Osteoblast (primary cell): ENCODE data around the gene VDAC1. TPM values are rescaled to one million over a fixed set of nuclear protein-coding genes. Genes with fewer than 3 reads are reported as not detected.

Experiments used
- DNase-seq: peaks from one replicate; pipeline ENCODE4 v3.0.0; 2011; ENCODE audit warnings: low spot score, mixed read lengths; ENCODE audit not compliant: insufficient read length; ENCODE audit errors: missing footprints
- H2AFZ ChIP-seq: 2 replicates; pipeline ENCODE4 v1.6.0; 2011; ENCODE audit warnings: mild to moderate bottlenecking, low read length
- H3K27ac ChIP-seq: 2 replicates; pipeline ENCODE4 v1.5.1; 2011; ENCODE audit warnings: mild to moderate bottlenecking, low read depth, low read length, moderate library complexity
- H3K27me3 ChIP-seq: 2 replicates; pipeline ENCODE4 v1.6.0; 2012; ENCODE audit warnings: mild to moderate bottlenecking, control low read depth, inconsistent platforms, low read length, moderate library complexity; ENCODE audit not compliant: insufficient read depth
- H3K36me3 ChIP-seq: 2 replicates; pipeline ENCODE4 v1.5.1; 2011; ENCODE audit warnings: mild to moderate bottlenecking, low read length, control low read depth, moderate library complexity; ENCODE audit not compliant: insufficient read depth
- H3K4me1 ChIP-seq: 2 replicates; pipeline ENCODE4 v1.5.1; 2011; ENCODE audit warnings: mild to moderate bottlenecking, low read length, control low read depth, moderate library complexity; ENCODE audit not compliant: insufficient read depth
- H3K4me2 ChIP-seq: 2 replicates; pipeline ENCODE4 v1.6.0; 2011; ENCODE audit warnings: mild to moderate bottlenecking, low read length; ENCODE audit not compliant: insufficient read depth
- H3K4me3 ChIP-seq: fragments of 200-600 bp; sonication (generic); 3 replicates; pipeline ENCODE4 v1.5.1; 2012; ENCODE audit warnings: mild to moderate bottlenecking, low read length, inconsistent platforms; ENCODE audit not compliant: insufficient read depth
- H3K79me2 ChIP-seq: 2 replicates; pipeline ENCODE4 v1.6.0; 2012; ENCODE audit warnings: mild to moderate bottlenecking, low read length, control low read depth, inconsistent platforms; ENCODE audit not compliant: insufficient read depth
- H3K9me3 ChIP-seq: 2 replicates; pipeline ENCODE4 v1.5.1; 2011; ENCODE audit warnings: low read depth, low read length, control low read depth
- H4K20me1 ChIP-seq: 2 replicates; pipeline ENCODE4 v1.6.0; 2012; ENCODE audit warnings: mild to moderate bottlenecking, low read length, control low read depth; ENCODE audit not compliant: insufficient read depth
- total RNA-seq: library from RNA; depleted of rRNA; stranded (reverse); fragments of >200 nt; gene quantifications from 2 replicates; pipeline ENCODE4 v1.2.3, GENCODE V29; 2012
- TF ChIP-seq, protein P1 (sequence below): IDR thresholded peaks from 2 replicates; pipeline ENCODE4 v1.5.1; 2011; ENCODE audit warnings: mild to moderate bottlenecking, low read depth, low read length, moderate library complexity; ENCODE audit errors: extremely low read depth

The VDAC1 gene
- total RNA-seq, 1 donor, result 264 TPM

GRCh38 chr5:133981714-133982113 lies 23.1 kb downstream of the VDAC1 start:
- peaks cover 70% of the 10 kb centered on the region for H3K79me2 ChIP-seq
- peaks cover 21% of the 10 kb centered on the region for H3K4me1 ChIP-seq
- H3K27me3 ChIP-seq, result no peaks in the 10 kb centered on the region
- peak; percentile 27 for DNase-seq
- TF ChIP-seq, protein P1, sequence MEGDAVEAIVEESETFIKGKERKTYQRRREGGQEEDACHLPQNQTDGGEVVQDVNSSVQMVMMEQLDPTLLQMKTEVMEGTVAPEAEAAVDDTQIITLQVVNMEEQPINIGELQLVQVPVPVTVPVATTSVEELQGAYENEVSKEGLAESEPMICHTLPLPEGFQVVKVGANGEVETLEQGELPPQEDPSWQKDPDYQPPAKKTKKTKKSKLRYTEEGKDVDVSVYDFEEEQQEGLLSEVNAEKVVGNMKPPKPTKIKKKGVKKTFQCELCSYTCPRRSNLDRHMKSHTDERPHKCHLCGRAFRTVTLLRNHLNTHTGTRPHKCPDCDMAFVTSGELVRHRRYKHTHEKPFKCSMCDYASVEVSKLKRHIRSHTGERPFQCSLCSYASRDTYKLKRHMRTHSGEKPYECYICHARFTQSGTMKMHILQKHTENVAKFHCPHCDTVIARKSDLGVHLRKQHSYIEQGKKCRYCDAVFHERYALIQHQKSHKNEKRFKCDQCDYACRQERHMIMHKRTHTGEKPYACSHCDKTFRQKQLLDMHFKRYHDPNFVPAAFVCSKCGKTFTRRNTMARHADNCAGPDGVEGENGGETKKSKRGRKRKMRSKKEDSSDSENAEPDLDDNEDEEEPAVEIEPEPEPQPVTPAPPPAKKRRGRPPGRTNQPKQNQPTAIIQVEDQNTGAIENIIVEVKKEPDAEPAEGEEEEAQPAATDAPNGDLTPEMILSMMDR, result peak; percentile 15
- H3K4me2 ChIP-seq, result no peak overlapping the region
- no peak overlapping the region for H2AFZ ChIP-seq
- peak overlapping the region; percentile 5 for H3K27ac ChIP-seq
- H4K20me1 ChIP-seq, result peaks cover 36% of the 10 kb centered on the region
- no peak overlapping the region for H3K4me3 ChIP-seq
- H3K36me3 ChIP-seq, result peaks cover 57% of the 10 kb centered on the region
- H3K9me3 ChIP-seq, result no peaks in the 10 kb centered on the region

- Histone ChIP-seq H3K79me2 (peaks cover 64% of the 10 kb centered on the region), H3K36me3 (peaks cover 52% of the 10 kb centered on the region)
Measured at GRCh38 chr5:133980652-133981051, 24.1 kb downstream of the VDAC1 start.

GRCh38 chr5:133978943-133979342 lies 25.8 kb downstream of the VDAC1 start:
- Histone ChIP-seq H3K4me3 (no peak overlapping the region), H2AFZ (no peak overlapping the region), H4K20me1 (peaks cover 30% of the 10 kb centered on the region), H3K4me1 (peaks cover 21% of the 10 kb centered on the region), H3K27ac (no peak overlapping the region), H3K4me2 (no peak overlapping the region), H3K79me2 (peaks cover 57% of the 10 kb centered on the region), H3K36me3 (peaks cover 63% of the 10 kb centered on the region), H3K9me3 (no peaks in the 10 kb centered on the region), H3K27me3 (no peaks in the 10 kb centered on the region)
- TF ChIP-seq, protein P1, result no peak
- no peak for DNase-seq

More at GRCh38 chr5:133980652-133981051, 24.1 kb downstream of the VDAC1 start:
- Histone ChIP-seq H3K4me2 (no peak overlapping the region), H2AFZ (no peak overlapping the region), H3K9me3 (no peaks in the 10 kb centered on the region), H3K4me3 (no peak overlapping the region), H3K4me1 (peaks cover 21% of the 10 kb centered on the region), H3K27ac (peak overlapping the region; percentile 5), H4K20me1 (peaks cover 33% of the 10 kb centered on the region), H3K27me3 (no peaks in the 10 kb centered on the region)
- no peak for DNase-seq
- TF ChIP-seq, protein P1, result no peak

DNA sequence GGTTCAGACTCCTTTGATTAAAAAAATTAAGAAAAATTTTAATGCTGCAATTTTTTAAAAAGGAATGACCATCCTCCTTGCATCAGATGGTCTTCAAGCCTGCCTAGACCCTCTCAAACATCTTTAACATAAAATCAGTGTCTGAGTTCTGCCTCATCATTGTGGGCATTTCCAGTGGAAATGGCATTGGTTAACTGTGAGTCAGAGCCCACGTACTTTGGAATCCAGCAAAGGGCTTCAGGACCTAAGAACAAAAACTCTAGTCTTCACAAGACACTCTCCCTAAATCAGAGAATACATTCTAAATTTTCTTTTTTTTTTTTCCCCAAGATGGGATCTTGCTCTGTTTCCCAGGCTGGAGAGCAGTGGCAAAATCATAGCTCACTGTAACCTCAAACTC lies 26.9 kb downstream of the VDAC1 start:
- peak; percentile 89 for DNase-seq
- Histone ChIP-seq H3K27me3 (no peaks in the 10 kb centered on the region), H3K4me3 (no peak overlapping the region), H3K4me2 (peak overlapping the region; percentile 9), H3K4me1 (peaks cover 21% of the 10 kb centered on the region), H4K20me1 (peaks cover 25% of the 10 kb centered on the region), H3K36me3 (peaks cover 63% of the 10 kb centered on the region), H2AFZ (no peak overlapping the region), H3K79me2 (peaks cover 49% of the 10 kb centered on the region), H3K9me3 (no peaks in the 10 kb centered on the region), H3K27ac (peak overlapping the region; percentile 88)
- TF ChIP-seq, protein P1, result no peak
